GM21528 (cell line): Measurements from ENCODE around the gene PLOD3.
"Not testable (repeated sequence)": the region's sequence is repeated elsewhere in the genome, so short reads cannot be mapped to it uniquely, and the experiment has no call there.

Experiments
- ATAC-seq: cut with Tn5 transposase; IDR thresholded peaks from one replicate; pipeline ENCODE4 v1.9.1; 2021; ENCODE audit warnings: mild to moderate bottlenecking, moderate library complexity; ENCODE audit not compliant: unreplicated experiment, low FRiP score

The PLOD3 gene

GRCh38 chr7:101216001-101216859, 1.2 kb downstream of the PLOD3 start:
- peak; percentile 2 for ATAC-seq

DNA sequence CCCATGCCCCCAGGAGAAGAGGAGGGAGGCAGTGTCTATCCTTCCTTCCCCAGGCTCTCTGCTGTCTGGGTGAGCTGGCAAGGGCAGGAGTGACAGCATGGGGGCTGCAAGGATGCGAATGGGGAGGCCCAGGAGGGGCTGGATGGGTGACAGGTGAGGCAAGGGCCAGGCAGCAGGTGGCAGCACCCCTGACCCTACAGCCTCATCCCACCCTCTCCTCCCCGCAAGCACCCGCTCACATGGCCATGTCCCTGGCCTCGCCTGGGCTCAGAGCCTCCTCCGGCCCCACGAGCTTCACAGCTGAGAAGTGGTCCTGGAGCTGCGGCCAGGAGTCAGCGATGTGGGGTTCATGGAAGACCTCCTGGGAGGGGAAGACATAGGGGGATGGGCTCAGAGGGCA, 5.4 kb downstream of the PLOD3 start:
- no peak for ATAC-seq

DNA sequence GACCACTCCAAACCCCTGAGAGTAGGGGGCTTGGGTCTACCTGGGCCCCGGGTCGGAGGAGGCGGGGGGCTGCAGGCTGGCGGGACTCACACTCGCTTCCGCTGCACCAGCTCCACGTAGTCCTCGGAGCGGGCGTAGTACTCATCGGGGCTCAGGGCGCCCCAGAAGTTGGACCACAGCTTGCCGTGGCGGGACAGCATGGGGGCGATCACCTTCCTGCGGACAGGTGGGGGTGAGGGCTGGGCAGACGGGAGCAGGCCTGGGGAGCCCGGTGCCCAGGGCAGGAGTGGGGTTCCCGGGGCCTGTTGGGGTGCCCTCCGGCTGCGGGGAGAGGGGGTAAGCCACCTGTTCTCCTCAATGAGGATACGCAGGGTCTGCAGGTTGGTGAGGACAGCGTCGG, 5.9 kb downstream of the PLOD3 start:
- no peak for ATAC-seq

GRCh38 chr7:101210143-101210542, 7.2 kb downstream of the PLOD3 start:
- ATAC-seq: no peak

GRCh38 chr7:101208794-101209193, 8.6 kb downstream of the PLOD3 start:
- ATAC-seq: no peak

- no peak for ATAC-seq
These were observed 9.9 kb downstream of the PLOD3 start for GRCh38 chr7:101207459-101207858.

DNA sequence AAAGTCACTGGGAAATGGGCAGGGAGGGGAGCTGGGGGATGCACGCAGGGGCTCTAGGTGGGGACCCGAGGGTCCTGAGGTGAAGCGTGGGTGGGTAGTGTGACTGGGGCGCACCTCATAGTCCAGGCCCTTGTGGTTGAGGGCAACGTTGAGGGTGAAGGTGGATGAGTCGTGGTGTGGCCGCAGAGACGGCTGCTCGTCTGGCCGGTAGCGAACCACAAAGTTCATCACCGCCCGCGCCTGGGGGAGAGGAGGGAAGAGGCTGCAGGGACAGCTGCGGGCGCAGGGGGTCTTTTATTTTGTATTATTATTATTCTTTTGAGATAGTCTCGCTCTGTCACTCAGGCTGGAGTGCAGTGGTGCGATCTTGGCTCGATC, 10.7 kb downstream of the PLOD3 start:
- ATAC-seq: no peak

GRCh38 chr7:101205901-101206664, 11.3 kb downstream of the PLOD3 start:
- ATAC-seq: no peak

DNA sequence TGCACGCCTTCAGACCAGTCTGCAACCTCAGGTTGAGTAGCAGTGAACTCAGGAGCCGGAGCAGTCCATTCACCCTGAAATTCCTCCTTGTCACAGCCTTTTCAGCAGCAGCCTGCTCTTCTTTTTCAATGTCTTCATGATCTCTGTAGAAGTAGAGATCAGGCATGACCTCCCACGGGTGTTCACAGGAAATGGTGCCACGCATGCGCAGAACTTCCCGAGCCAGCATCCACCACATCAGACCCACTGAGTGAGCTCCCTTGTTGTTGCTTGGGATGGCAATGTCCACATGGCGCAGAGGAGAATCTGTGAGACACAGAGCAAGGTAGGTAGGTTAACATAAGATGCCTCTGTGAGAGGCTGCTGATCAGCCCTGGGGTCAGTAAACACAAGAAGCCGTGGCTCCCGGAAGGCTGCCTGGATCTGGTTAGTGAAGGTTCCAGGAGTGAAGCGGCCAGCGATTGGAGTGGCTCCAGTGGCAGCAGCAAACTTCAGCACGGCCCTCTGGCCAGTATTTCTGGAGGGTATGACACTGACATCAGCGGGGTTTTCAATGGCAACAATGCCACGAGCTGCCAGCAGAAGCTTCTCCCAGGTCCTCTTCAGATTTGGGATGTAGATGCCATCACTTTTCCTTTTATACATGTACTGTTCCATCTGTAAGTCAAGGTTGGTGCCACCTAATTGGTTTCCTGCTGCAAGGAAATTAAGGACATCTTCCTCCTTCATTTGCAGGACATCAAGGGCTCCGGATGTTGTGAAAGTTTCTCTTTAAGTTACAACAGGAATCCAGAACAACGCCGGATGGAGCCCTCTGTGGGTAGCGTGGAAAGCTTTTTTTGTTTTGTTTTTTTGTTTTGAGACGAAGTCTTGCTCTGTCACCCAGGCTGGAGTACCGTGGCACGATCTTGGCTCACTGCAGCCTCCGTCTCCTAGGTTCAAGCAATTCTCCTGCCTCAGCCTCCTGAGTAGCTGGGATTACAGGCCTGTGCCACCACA, 13.3 kb downstream of the PLOD3 start:
- not testable (repeated sequence) for ATAC-seq

- no peak for ATAC-seq
These were observed 14.8 kb downstream of the PLOD3 start for GRCh38 chr7:101202603-101202918.

GRCh38 chr7:101201695-101202602, 15.4 kb downstream of the PLOD3 start:
- ATAC-seq: no peak

DNA sequence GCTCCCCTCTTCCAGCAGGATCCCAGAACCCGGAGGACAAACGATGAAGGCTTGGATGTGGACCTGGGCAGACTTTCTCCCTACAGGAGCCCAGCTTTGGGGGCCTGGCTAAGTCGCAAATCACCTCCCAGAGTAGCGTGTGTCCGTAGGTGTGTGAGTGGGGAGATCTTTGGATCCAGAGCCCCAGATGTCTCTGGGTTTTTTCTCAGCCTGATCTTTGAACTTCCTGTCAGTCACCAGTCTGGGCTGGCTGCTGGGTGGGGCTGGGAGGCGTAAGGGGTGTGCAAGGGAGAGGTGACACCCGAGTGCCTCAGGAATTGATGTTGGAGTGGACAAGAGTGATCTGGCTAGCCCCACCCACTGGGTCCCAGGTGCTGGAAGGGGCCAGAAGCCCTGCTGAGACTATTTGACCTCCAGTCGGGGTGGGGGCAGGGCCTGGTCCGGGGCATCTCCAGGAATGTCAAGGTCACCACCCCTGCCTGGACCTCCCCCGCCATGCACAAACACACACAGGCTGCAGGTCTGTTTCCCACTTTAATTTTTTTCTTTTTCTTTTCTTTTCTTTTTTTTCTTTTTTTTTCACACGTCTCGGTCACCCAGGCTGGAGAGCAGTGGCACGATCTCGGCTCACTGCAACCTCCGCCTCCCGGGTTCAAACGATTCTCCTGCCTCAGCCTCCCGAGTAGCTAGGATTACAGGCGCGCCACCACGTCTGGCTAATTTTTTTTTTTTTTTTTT, 16.4 kb downstream of the PLOD3 start, which contains the start of gene MOGAT3:
MOGAT3 (minus strand) TSS at position 175 of the 738 bp plus-strand sequence. CDS start 182 bp downstream, outside the sequence.
- no peak for ATAC-seq

GRCh38 chr7:101200504-101200861, 16.9 kb downstream of the PLOD3 start:
- no peak for ATAC-seq

DNA sequence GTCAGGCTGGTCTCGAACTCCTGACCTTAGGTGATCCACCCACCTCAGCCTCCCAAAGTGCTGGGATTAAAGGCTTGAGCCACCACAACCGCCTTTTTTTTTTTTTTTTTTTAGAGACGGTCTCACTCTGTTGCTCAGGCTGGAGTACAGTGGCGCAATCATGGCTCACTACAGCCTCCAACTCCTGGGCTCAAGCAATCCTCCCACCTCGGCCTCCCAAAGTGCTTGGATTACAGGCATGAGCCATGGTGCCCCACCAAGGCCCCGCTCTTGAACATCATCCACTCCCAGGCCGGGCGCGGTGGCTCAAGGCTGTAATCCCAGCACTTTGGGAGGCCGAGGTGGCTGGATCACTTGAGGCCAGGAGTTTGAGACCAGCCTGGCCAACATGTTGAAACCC, 17.9 kb downstream of the PLOD3 start:
- ATAC-seq: not testable (repeated sequence)

- no peak for ATAC-seq
These were observed 18.9 kb downstream of the PLOD3 start for GRCh38 chr7:101198476-101198875.

GRCh38 chr7:101197991-101198390, 19.4 kb downstream of the PLOD3 start:
- ATAC-seq: no peak

- ATAC-seq: no peak
These were observed 21.5 kb downstream of the PLOD3 start for GRCh38 chr7:101195884-101196283.

- no peak for ATAC-seq
These were observed 28.3 kb downstream of the PLOD3 start for GRCh38 chr7:101189109-101189508.

DNA sequence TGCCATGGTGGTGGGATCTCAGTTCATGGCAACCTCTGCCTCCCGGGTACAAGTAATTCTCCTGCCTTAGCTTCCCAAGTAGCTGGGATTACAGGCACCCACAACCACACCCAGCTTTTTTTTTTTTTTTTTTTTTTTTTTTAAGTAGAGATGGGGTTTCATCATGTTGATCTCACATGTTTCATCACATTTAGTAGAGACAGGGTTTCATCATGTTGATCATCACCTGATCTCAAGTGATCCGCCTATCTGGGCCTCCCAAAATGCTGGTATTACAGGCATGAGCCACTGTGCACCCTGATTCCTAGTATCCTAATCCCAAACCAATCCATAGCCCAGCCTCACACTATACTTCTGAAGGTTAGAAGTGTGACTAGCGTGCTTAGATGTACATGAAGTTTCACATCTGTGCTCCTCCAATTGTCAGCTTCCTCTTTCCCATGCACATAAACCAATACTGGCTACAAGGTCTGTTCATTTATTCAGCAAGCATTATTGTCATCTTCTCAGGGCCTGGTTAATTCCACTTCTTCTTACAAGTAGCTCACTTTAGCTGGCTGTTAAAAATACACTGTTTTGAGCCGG, 30.4 kb downstream of the PLOD3 start:
- ATAC-seq: no peak
